Breast epithelium (tissue), 3 donors: ENCODE measurements around the gene GNG5.

Experiments used
- POLR2A ChIP-seq: fragments of 450-650 bp; IDR thresholded peaks from one replicate; pipeline ENCODE4 v1.6.1; 2016; ENCODE audit warnings: antibody characterized with exemption, mild to moderate bottlenecking, moderate library complexity
- TF ChIP-seq, protein P1 (sequence below), 3 donors: fragments of 450-650 bp; IDR thresholded peaks; one replicate each; pipeline ENCODE4 v1.5.1; 2016 to 2017; ENCODE audit warnings: antibody characterized with exemption in 3 of 3, mild to moderate bottlenecking in 3 of 3, moderate library complexity in 3 of 3

GRCh38 chr1:84502927-84503326, 3.5 kb downstream of the GNG5 start:
- TF ChIP-seq, protein P1, sequence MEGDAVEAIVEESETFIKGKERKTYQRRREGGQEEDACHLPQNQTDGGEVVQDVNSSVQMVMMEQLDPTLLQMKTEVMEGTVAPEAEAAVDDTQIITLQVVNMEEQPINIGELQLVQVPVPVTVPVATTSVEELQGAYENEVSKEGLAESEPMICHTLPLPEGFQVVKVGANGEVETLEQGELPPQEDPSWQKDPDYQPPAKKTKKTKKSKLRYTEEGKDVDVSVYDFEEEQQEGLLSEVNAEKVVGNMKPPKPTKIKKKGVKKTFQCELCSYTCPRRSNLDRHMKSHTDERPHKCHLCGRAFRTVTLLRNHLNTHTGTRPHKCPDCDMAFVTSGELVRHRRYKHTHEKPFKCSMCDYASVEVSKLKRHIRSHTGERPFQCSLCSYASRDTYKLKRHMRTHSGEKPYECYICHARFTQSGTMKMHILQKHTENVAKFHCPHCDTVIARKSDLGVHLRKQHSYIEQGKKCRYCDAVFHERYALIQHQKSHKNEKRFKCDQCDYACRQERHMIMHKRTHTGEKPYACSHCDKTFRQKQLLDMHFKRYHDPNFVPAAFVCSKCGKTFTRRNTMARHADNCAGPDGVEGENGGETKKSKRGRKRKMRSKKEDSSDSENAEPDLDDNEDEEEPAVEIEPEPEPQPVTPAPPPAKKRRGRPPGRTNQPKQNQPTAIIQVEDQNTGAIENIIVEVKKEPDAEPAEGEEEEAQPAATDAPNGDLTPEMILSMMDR (IDR thresholded peaks at IDR 0.05) = no peak
- TF ChIP-seq POLR2A = no peak
